Measurements from ENCODE around the gene VWA1.

VWA1 gene

GRCh38 chr1:1479547-1480487, 44.3 kb downstream of the VWA1 start:
- no peak for TF ChIP-seq CTCF (IDR thresholded peaks at IDR 0.05)

GRCh38 chr1:1482856-1483255, 47.4 kb downstream of the VWA1 start:
- TF ChIP-seq CTCF (IDR thresholded peaks at IDR 0.05), result no peak

GRCh38 chr1:1483714-1484113, 48.2 kb downstream of the VWA1 start:
- no peak for TF ChIP-seq CTCF (IDR thresholded peaks at IDR 0.05)

- no peak for TF ChIP-seq CTCF (IDR thresholded peaks at IDR 0.05)
Measured at GRCh38 chr1:1487701-1488100, 52.2 kb downstream of the VWA1 start.

- no peak for TF ChIP-seq CTCF (IDR thresholded peaks at IDR 0.05)
Measured at GRCh38 chr1:1489231-1489630, 53.7 kb downstream of the VWA1 start.

GRCh38 chr1:1489861-1490260, 54.4 kb downstream of the VWA1 start:
- no peak for TF ChIP-seq CTCF (IDR thresholded peaks at IDR 0.05)

GRCh38 chr1:1490633-1491230, 55.2 kb downstream of the VWA1 start:
- no peak for TF ChIP-seq CTCF (IDR thresholded peaks at IDR 0.05)

All from LNCAP (cell line).